ENCODE data around the gene RAET1G.

- TF ChIP-seq CTCF (IDR thresholded peaks at IDR 0.05) (no peak), EZH2phosphoT487 (IDR thresholded peaks at IDR 0.05; ENCODE audit: borderline replicate concordance, low read depth) (no peak), FOXJ3 (CRISPR knock-in tag; IDR thresholded peaks at IDR 0.05) (no peak), TEAD4 (IDR thresholded peaks at IDR 0.05; ENCODE audit: borderline replicate concordance, insufficient read depth) (no peak)
Measured at GRCh38 chr6:149909701-149910470, 13.0 kb downstream of the RAET1G start.

Measured in SK-N-SH (cell line).